Right lobe of liver (tissue), 4 donors: ENCODE results near the gene PLLP.

Source experiments
- CTCF ChIP-seq, 4 donors: fragments of 200-600 bp in 3 of 4; fragments of 450-650 bp in 1 of 4; IDR thresholded peaks; one replicate each; pipeline versions ENCODE4 v1.5.1 to v1.8.0; 2016 to 2022; ENCODE audit warnings: antibody characterized with exemption in 4 of 4, mild to moderate bottlenecking in 2 of 4
- POLR2A ChIP-seq: fragments of 450-650 bp; IDR thresholded peaks from one replicate; pipeline ENCODE4 v1.6.1; 2017; ENCODE audit warnings: antibody characterized with exemption, mild to moderate bottlenecking
- donor health status: DM: no; HTN: no; CAD: no.
- donor health status: DM: no; HTN: no; CAD: no.
- donor health status: DM: no; HTN: yes; CAD: no.

GRCh38 chr16:57244767-57245471, 39.6 kb downstream of the PLLP start, which contains the start of gene ARL2BP:
- TF ChIP-seq CTCF (IDR thresholded peaks at IDR 0.05), result peak in 2 of 4 donors; percentile 7 to 19
- TF ChIP-seq POLR2A, result peak; percentile 89
